K562 (cell line): Measurements from ENCODE around the gene TSTD1. TPM values are rescaled to one million over a fixed set of nuclear protein-coding genes. Genes with fewer than 3 reads are reported as not detected.
A peak's percentile ranks its signal among the peaks of the same experiment; 100 is the strongest.

Experiments used
- CHD2 ChIP-seq: IDR thresholded peaks from 2 replicates; pipeline ENCODE4 v1.6.1; 2011; ENCODE audit warnings: low read depth, low read length
- FOXK1 ChIP-seq: sonication (generic); formaldehyde crosslinking; IDR thresholded peaks from 2 replicates; pipeline ENCODE4 v1.8.0; 2022; ENCODE audit warnings: missing genetic modification reagents, mild to moderate bottlenecking, borderline replicate concordance
- HOMEZ ChIP-seq: fragments of 250-450 bp; sonication (Bioruptor Pico); IDR thresholded peaks from 2 replicates; pipeline ENCODE4 v1.4.0; 2020; ENCODE audit warnings: mild to moderate bottlenecking, moderate library complexity
- JUNB ChIP-seq: fragments of 450-650 bp; formaldehyde crosslinking; conservative IDR thresholded peaks from 2 replicates; pipeline ENCODE4 v1.4.0; 2020; ENCODE audit warnings: mild to moderate bottlenecking
- KDM4B ChIP-seq, 2 experiments: fragments of 450-650 bp in 1 of 2; sonication (generic) in 1 of 2; IDR thresholded peaks; 2 replicates each; pipeline ENCODE4 v1.6.1; 2016 to 2017; ENCODE audit warnings: borderline replicate concordance in 2 of 2, antibody characterized with exemption in 1 of 2, low read depth in 1 of 2, mild to moderate bottlenecking in 1 of 2
- MNT ChIP-seq, 2 experiments: fragments of 450-650 bp; conservative IDR thresholded peaks; 2 replicates each; pipeline ENCODE4 v1.6.1; 2017; ENCODE audit warnings: mild to moderate bottlenecking in 2 of 2, moderate library complexity in 2 of 2
- NFIC ChIP-seq: fragments of 450-650 bp; IDR thresholded peaks from 2 replicates; pipeline ENCODE4 v1.6.1; 2017; ENCODE audit warnings: mild to moderate bottlenecking, inconsistent platforms
- NKRF ChIP-seq: fragments of 450-650 bp; IDR thresholded peaks from 2 replicates; pipeline ENCODE4 v1.6.1; 2016; ENCODE audit warnings: borderline replicate concordance
- POLR2A ChIP-seq: fragments of 450-650 bp; conservative IDR thresholded peaks from 2 replicates; pipeline ENCODE4 v1.6.1; 2016
- STAT5A ChIP-seq: IDR thresholded peaks from 2 replicates; pipeline ENCODE4 v1.6.1; 2012; ENCODE audit warnings: low read length, inconsistent platforms, borderline replicate concordance
- TAL1 ChIP-seq: fragments of 450-650 bp; IDR thresholded peaks from 2 replicates; pipeline ENCODE4 v1.6.1; 2016; ENCODE audit warnings: mild to moderate bottlenecking
- THAP7 ChIP-seq: fragments of 250-450 bp; sonication (Bioruptor Pico); IDR thresholded peaks from 2 replicates; pipeline ENCODE4 v1.5.0; 2021
- ZBTB34 ChIP-seq: fragments of 250-450 bp; sonication (Bioruptor Pico); IDR thresholded peaks from 2 replicates; pipeline ENCODE4 v1.8.0; 2021; ENCODE audit warnings: mild to moderate bottlenecking, moderate library complexity
- ZBTB43 ChIP-seq: sonication (generic); formaldehyde crosslinking; IDR thresholded peaks from 2 replicates; pipeline ENCODE4 v1.8.0; 2023; ENCODE audit warnings: mild to moderate bottlenecking, missing genetic modification reagents
- ZBTB49 ChIP-seq: sonication (generic); formaldehyde crosslinking; IDR thresholded peaks from 2 replicates; pipeline ENCODE4 v1.8.0; 2022; ENCODE audit warnings: missing genetic modification reagents, mild to moderate bottlenecking, borderline replicate concordance
- ZNF431 ChIP-seq: sonication (generic); formaldehyde crosslinking; IDR thresholded peaks from 2 replicates; pipeline ENCODE4 v1.8.0; 2022; ENCODE audit warnings: mild to moderate bottlenecking, missing genetic modification reagents
- polyA plus RNA-seq, 8 experiments: library from polyadenylated mRNA; depleted of rRNA in 4 of 8; stranded (reverse) in 5 of 8; unstranded in 3 of 8; fragments of >200 nt; fragmentation: Nextera tagmentation in 2 of 8; fragmentation: Illumina TruSeq in 1 of 8; extraction: Ambion mirVana in 2 of 8; extraction: Trizol in 1 of 8; gene quantifications; 2 replicates each; pipeline versions ENCODE4 v1.2.1 to v1.2.3, GENCODE V29; 2011 to 2014; ENCODE audit warnings: inconsistent platforms in 1 of 8, missing spikeins in 1 of 8
- total RNA-seq, 7 experiments: library from RNA; depleted of rRNA in 6 of 7; stranded (reverse); fragments of >200 nt in 6 of 7; fragmentation: Illumina TruSeq in 2 of 7; extraction: Trizol in 2 of 7; gene quantifications; 2 replicates each; pipeline versions ENCODE4 v1.2.1 to v1.2.3, GENCODE V29; 2011 to 2021; ENCODE audit warnings: low replicate concordance in 1 of 7

The TSTD1 gene
- total and polyA plus RNA-seq, 9 of the 15 experiments (the other 6 are each of a cell fraction or from before 2014, with no cell fraction given): 0.23 to 0.53 TPM; not detected in 7

GRCh38 chr1:161020509-161021164 is 18.1 kb downstream of the TSTD1 start, which contains the start of gene F11R (continued):
- TF ChIP-seq NKRF (peak; percentile 61), HOMEZ (no peak), POLR2A (peak; percentile 90), ZBTB34 (CRISPR knock-in tag) (no peak), ZBTB43 (CRISPR knock-in tag) (peak; percentile 82), ZBTB49 (CRISPR knock-in tag) (0 out of 2 replicates have a peak, but pooled peaks have one; percentile 78), STAT5A (peak; percentile 68; the same call in 1 of the 2 replicates), ZNF431 (peak; percentile 77), THAP7 (no peak), TAL1 (peak; percentile 65; the same call in 1 of the 2 replicates), MNT (conservative IDR thresholded peaks at IDR 0.05) (peak; percentile 60 to 70), FOXK1 (CRISPR knock-in tag) (0 out of 2 replicates have a peak, but pooled peaks have one; percentile 63), JUNB (CRISPR knock-in tag) (no peak), CHD2 (peak; percentile 63), KDM4B (IDR thresholded peaks at IDR 0.05; ENCODE audit: borderline replicate concordance in 2 of 2, low read depth in 1 of 2) (peak in 1 of 2 experiments; percentile 71; a peak in 1 of 4 replicates), NFIC (peak; percentile 73)
